DMS53 (cell line): ENCODE measurements around the gene CFAP251.
A peak's percentile ranks its signal among the peaks of the same experiment; 100 is the strongest.
"Not testable (repeated sequence)": the region's sequence is repeated elsewhere in the genome, so short reads cannot be mapped to it uniquely, and the experiment has no call there.

Source experiments
- DNase-seq: peaks from one replicate; lab custom pipeline; 2025; lab: John Stamatoyannopoulos, UW

Gene CFAP251

GRCh38 chr12:121917950-121918678 is at the start of gene CFAP251:
Gene CFAP251, plus strand, starts transcription at chr12:121918592. Its CDS starts 2,714 bp downstream, at chr12:121921306.
- peak; percentile 99 for DNase-seq

- not testable (repeated sequence) for DNase-seq
Observed at GRCh38 chr12:121869229-121869628, 49.2 kb upstream of the CFAP251 start.

- no peak for DNase-seq
Observed at GRCh38 chr12:121871467-121871866, 46.9 kb upstream of the CFAP251 start.

GRCh38 chr12:121872546-121873215 is 45.7 kb upstream of the CFAP251 start:
- peak; percentile 20 for DNase-seq

- DNase-seq: no peak
Observed at GRCh38 chr12:121873216-121873569, 45.2 kb upstream of the CFAP251 start.

GRCh38 chr12:121874071-121874470 is 44.3 kb upstream of the CFAP251 start:
- DNase-seq: no peak

- no peak for DNase-seq
Observed at GRCh38 chr12:121875582-121875981, 42.8 kb upstream of the CFAP251 start.

- not testable (repeated sequence) for DNase-seq
Observed at GRCh38 chr12:121876080-121876447, 42.3 kb upstream of the CFAP251 start.

- DNase-seq: no peak
Observed at GRCh38 chr12:121883315-121883660, 35.1 kb upstream of the CFAP251 start.

- DNase-seq: not testable (repeated sequence)
Observed at GRCh38 chr12:121885129-121885528, 33.3 kb upstream of the CFAP251 start.

- no peak for DNase-seq
Observed at GRCh38 chr12:121888083-121888477, 30.3 kb upstream of the CFAP251 start.

- DNase-seq: peak; percentile 99
Observed at GRCh38 chr12:121888478-121889273, 29.7 kb upstream of the CFAP251 start, which contains the start of gene PSMD9. Gene PSMD9, plus strand, starts transcription at chr12:121888790. Its CDS starts 67 bp downstream, at chr12:121888857.

GRCh38 chr12:121889274-121889624 is 29.1 kb upstream of the CFAP251 start:
- no peak for DNase-seq

- DNase-seq: not testable (repeated sequence)
Observed at GRCh38 chr12:121889661-121890060, 28.7 kb upstream of the CFAP251 start.

- DNase-seq: no peak
Observed at GRCh38 chr12:121892673-121893561, 25.5 kb upstream of the CFAP251 start.

GRCh38 chr12:121893961-121894460 is 24.4 kb upstream of the CFAP251 start:
- peak; percentile 80 for DNase-seq

GRCh38 chr12:121894633-121895032 is 23.8 kb upstream of the CFAP251 start:
- peak; percentile 41 for DNase-seq

GRCh38 chr12:121898287-121898686 is 20.1 kb upstream of the CFAP251 start:
- no peak for DNase-seq

GRCh38 chr12:121899590-121899989 is 18.8 kb upstream of the CFAP251 start:
- DNase-seq: no peak

- DNase-seq: peak; percentile 25
Observed at GRCh38 chr12:121903202-121903601, 15.2 kb upstream of the CFAP251 start.

GRCh38 chr12:121905746-121906145 is 12.6 kb upstream of the CFAP251 start:
- no peak for DNase-seq

GRCh38 chr12:121908702-121909101 is 9.7 kb upstream of the CFAP251 start:
- no peak for DNase-seq
